ENCODE results near the gene CDON. TPM values are rescaled to one million over a fixed set of nuclear protein-coding genes. Genes with fewer than 3 reads are reported as not detected.

The CDON gene
- total RNA-seq, 1 experiment from 2014 or later = 10.1 TPM

GRCh38 chr11:126102436-126102981 is 39.8 kb upstream of the CDON start:
- no peaks in the 10 kb centered on the region for H3K27me3 ChIP-seq (ENCODE audit: low read length)
- intact Hi-C loops (cut with micrococcal nuclease) = no loop called here
- no peaks in the 10 kb centered on the region for H4K20me1 ChIP-seq (ENCODE audit: low read length)
- no peak overlapping the region for H3K9ac ChIP-seq (ENCODE audit: low read length)
- H3K79me2 ChIP-seq (ENCODE audit: low read length) = no peaks in the 10 kb centered on the region
- TF ChIP-seq EZH2phosphoT487 (IDR thresholded peaks at IDR 0.05; ENCODE audit: borderline replicate concordance, low read length) (no peak), EZH2 (IDR thresholded peaks at IDR 0.05; ENCODE audit: low read length, unreplicated experiment) (no peak)
- TF ChIP-seq, protein P1, sequence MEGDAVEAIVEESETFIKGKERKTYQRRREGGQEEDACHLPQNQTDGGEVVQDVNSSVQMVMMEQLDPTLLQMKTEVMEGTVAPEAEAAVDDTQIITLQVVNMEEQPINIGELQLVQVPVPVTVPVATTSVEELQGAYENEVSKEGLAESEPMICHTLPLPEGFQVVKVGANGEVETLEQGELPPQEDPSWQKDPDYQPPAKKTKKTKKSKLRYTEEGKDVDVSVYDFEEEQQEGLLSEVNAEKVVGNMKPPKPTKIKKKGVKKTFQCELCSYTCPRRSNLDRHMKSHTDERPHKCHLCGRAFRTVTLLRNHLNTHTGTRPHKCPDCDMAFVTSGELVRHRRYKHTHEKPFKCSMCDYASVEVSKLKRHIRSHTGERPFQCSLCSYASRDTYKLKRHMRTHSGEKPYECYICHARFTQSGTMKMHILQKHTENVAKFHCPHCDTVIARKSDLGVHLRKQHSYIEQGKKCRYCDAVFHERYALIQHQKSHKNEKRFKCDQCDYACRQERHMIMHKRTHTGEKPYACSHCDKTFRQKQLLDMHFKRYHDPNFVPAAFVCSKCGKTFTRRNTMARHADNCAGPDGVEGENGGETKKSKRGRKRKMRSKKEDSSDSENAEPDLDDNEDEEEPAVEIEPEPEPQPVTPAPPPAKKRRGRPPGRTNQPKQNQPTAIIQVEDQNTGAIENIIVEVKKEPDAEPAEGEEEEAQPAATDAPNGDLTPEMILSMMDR (conservative IDR thresholded peaks at IDR 0.05; ENCODE audit: low read depth, low read length) = no peak
- H3K27ac ChIP-seq (ENCODE audit: low read length) = no peak overlapping the region
- ATAC-seq = no peak; the same call in 1 of the 2 replicates
- no TSS peak for BruUV-seq (replicated peaks)
- no peaks in the 10 kb centered on the region for H3K4me1 ChIP-seq (ENCODE audit: insufficient read depth, low read length)
- H2AFZ ChIP-seq (ENCODE audit: low read length) = no peak overlapping the region
- no peak overlapping the region for H3K4me2 ChIP-seq (ENCODE audit: low read length)
- no peak for DNase-seq
- no peaks in the 10 kb centered on the region for H3K36me3 ChIP-seq (ENCODE audit: low read depth, low read length)
- H3K9me3 ChIP-seq (ENCODE audit: low read length) = no peaks in the 10 kb centered on the region
- no peaks in the 10 kb centered on the region for H3K9me2 ChIP-seq (replicated peaks; ENCODE audit: low read length)
- CTCF ChIA-PET = interaction anchor here (0.6 kb wide), 1 partner anchor 34 kb away, joined by 3 read pairs; no protein-coding TSS in a partner anchor
- H3K4me3 ChIP-seq (ENCODE audit: low read length) = no peak overlapping the region
- POLR2A ChIA-PET (ENCODE audit: unreplicated experiment) = no interaction called here
- H3F3A ChIP-seq (ENCODE audit: low read length, unreplicated experiment) = no peaks in the 10 kb centered on the region

DNA sequence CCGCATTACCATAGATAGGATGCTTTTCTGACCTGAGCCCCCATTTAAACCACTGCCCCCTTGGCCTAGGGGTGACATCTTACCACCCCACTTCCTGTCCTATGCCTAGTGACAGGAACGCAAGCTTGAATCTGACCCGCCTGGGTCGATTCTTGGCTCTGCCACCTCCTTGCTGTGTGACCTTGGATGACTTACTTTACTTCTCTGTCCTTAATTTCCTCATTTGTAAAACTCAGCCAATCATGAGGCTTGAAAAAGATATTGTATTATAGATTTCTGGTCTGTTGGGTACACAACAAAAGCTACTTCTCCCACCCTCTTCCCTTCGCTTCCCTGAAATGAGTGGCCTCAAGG is 39.2 kb upstream of the CDON start:
- Histone ChIP-seq H3K9ac (ENCODE audit: low read length) (no peak overlapping the region), H3K9me3 (ENCODE audit: low read length) (no peaks in the 10 kb centered on the region), H3K27ac (ENCODE audit: low read length) (no peak overlapping the region), H2AFZ (ENCODE audit: low read length) (no peak overlapping the region), H3K36me3 (ENCODE audit: low read depth, low read length) (no peaks in the 10 kb centered on the region), H3K79me2 (ENCODE audit: low read length) (no peaks in the 10 kb centered on the region), H3F3A (ENCODE audit: low read length, unreplicated experiment) (no peaks in the 10 kb centered on the region), H3K4me2 (ENCODE audit: low read length) (no peak overlapping the region), H3K9me2 (replicated peaks; ENCODE audit: low read length) (no peaks in the 10 kb centered on the region), H3K4me1 (ENCODE audit: insufficient read depth, low read length) (no peaks in the 10 kb centered on the region), H3K27me3 (ENCODE audit: low read length) (no peaks in the 10 kb centered on the region), H4K20me1 (ENCODE audit: low read length) (no peaks in the 10 kb centered on the region), H3K4me3 (ENCODE audit: low read length) (no peak overlapping the region)
- DNase-seq (no peak), ATAC-seq (no peak)
- ChIA-PET CTCF (interaction anchor here (0.6 kb wide), 1 partner anchor 33 kb away, joined by 3 read pairs; no protein-coding TSS in a partner anchor), POLR2A (ENCODE audit: unreplicated experiment) (no interaction called here)
- intact Hi-C loops (cut with micrococcal nuclease) = no loop called here
- BruUV-seq (replicated peaks) = no TSS peak
- TF ChIP-seq, protein P1 (conservative IDR thresholded peaks at IDR 0.05; ENCODE audit: low read depth, low read length) = no peak
- TF ChIP-seq EZH2phosphoT487 (IDR thresholded peaks at IDR 0.05; ENCODE audit: borderline replicate concordance, low read length) (no peak), EZH2 (IDR thresholded peaks at IDR 0.05; ENCODE audit: low read length, unreplicated experiment) (no peak)

- Histone ChIP-seq H3K27me3 (ENCODE audit: low read length) (no peaks in the 10 kb centered on the region), H3K9me2 (replicated peaks; ENCODE audit: low read length) (no peaks in the 10 kb centered on the region), H3K27ac (ENCODE audit: low read length) (no peak overlapping the region), H3K36me3 (ENCODE audit: low read depth, low read length) (no peaks in the 10 kb centered on the region), H2AFZ (ENCODE audit: low read length) (no peak overlapping the region), H3K4me1 (ENCODE audit: insufficient read depth, low read length) (no peaks in the 10 kb centered on the region), H3F3A (ENCODE audit: low read length, unreplicated experiment) (no peaks in the 10 kb centered on the region), H4K20me1 (ENCODE audit: low read length) (no peaks in the 10 kb centered on the region), H3K9me3 (ENCODE audit: low read length) (no peaks in the 10 kb centered on the region), H3K4me2 (ENCODE audit: low read length) (no peak overlapping the region), H3K79me2 (ENCODE audit: low read length) (no peaks in the 10 kb centered on the region), H3K9ac (ENCODE audit: low read length) (no peak overlapping the region), H3K4me3 (ENCODE audit: low read length) (no peak overlapping the region)
- intact Hi-C loops (cut with micrococcal nuclease) = no loop called here
- BruUV-seq (replicated peaks) = no TSS peak
- POLR2A ChIA-PET (ENCODE audit: unreplicated experiment) = no interaction called here
- DNase-seq = no peak
- ATAC-seq = no peak
- TF ChIP-seq EZH2phosphoT487 (IDR thresholded peaks at IDR 0.05; ENCODE audit: borderline replicate concordance, low read length) = no peak
- TF ChIP-seq EZH2 (IDR thresholded peaks at IDR 0.05; ENCODE audit: low read length, unreplicated experiment) = no peak
- TF ChIP-seq, protein P1 (conservative IDR thresholded peaks at IDR 0.05; ENCODE audit: low read depth, low read length) = no peak
- CTCF ChIA-PET = no interaction called here
Measured at GRCh38 chr11:126101251-126101929, 38.7 kb upstream of the CDON start.
